Endothelial cell (in vitro differentiated cells): Measurements from ENCODE around the gene ZNF763. TPM values are rescaled to one million over a fixed set of nuclear protein-coding genes. Genes with fewer than 3 reads are reported as not detected.

Experiments used
- DNase-seq: peaks from one replicate; pipeline ENCODE4 v3.0.0; 2021; ENCODE audit warnings: low spot score
- H3K27ac Mint-ChIP-seq: one replicate; pipeline ENCODE4 v1.8.0; 2021; ENCODE audit warnings: mixed read lengths, inconsistent platforms; ENCODE audit not compliant: unreplicated experiment
- H3K27me3 Mint-ChIP-seq: one replicate; pipeline ENCODE4 v1.8.0; 2021; ENCODE audit warnings: mild to moderate bottlenecking, moderate library complexity, mixed read lengths, inconsistent platforms; ENCODE audit not compliant: unreplicated experiment
- H3K36me3 Mint-ChIP-seq: one replicate; pipeline ENCODE4 v1.8.0; 2021; ENCODE audit warnings: mild to moderate bottlenecking, low read depth, mixed read lengths, inconsistent platforms; ENCODE audit not compliant: unreplicated experiment
- H3K4me1 Mint-ChIP-seq: one replicate; pipeline ENCODE4 v1.8.0; 2021; ENCODE audit warnings: mild to moderate bottlenecking, mixed read lengths, inconsistent platforms; ENCODE audit not compliant: unreplicated experiment
- H3K4me3 Mint-ChIP-seq: one replicate; pipeline ENCODE4 v1.8.0; 2021; ENCODE audit warnings: mild to moderate bottlenecking, mixed read lengths, inconsistent platforms; ENCODE audit not compliant: unreplicated experiment
- H3K9me3 Mint-ChIP-seq: one replicate; pipeline ENCODE4 v1.8.0; 2021; ENCODE audit warnings: mixed read lengths, inconsistent platforms; ENCODE audit not compliant: unreplicated experiment
- CTCF ChIP-seq: fragments of 200-600 bp; sonication (generic); IDR thresholded peaks from one replicate; pipeline ENCODE4 v1.5.0; 2021; ENCODE audit warnings: antibody characterized with exemption; ENCODE audit not compliant: unreplicated experiment
- total RNA-seq: library from RNA; stranded (reverse); fragmentation: NEBNext Ultra II Directional; extraction: Animal tissue kit (Norgen Biotek cat#: 25700); gene quantifications from one replicate; pipeline ENCODE4 v1.2.1, GENCODE V29; 2021; ENCODE audit not compliant: unreplicated experiment

ZNF763 gene
- total RNA-seq, 1 donor from 2014 or later = not detected

- H3K9me3 Mint-ChIP-seq = peaks cover 59% of the 10 kb centered on the region
- no peak overlapping the region for H3K27ac Mint-ChIP-seq
- H3K4me1 Mint-ChIP-seq = no peaks in the 10 kb centered on the region
- TF ChIP-seq CTCF = no peak
- peaks cover 2% of the 10 kb centered on the region for H3K27me3 Mint-ChIP-seq
- no peak for DNase-seq
- peak overlapping the region; percentile 29 for H3K4me3 Mint-ChIP-seq
- peaks cover 24% of the 10 kb centered on the region for H3K36me3 Mint-ChIP-seq
Measured at GRCh38 chr19:11963566-11964355, 1.1 kb upstream of the ZNF763 start.

- H3K9me3 Mint-ChIP-seq = peaks cover 61% of the 10 kb centered on the region
- H3K27me3 Mint-ChIP-seq = peaks cover 2% of the 10 kb centered on the region
- no peak overlapping the region for H3K27ac Mint-ChIP-seq
- peaks cover 24% of the 10 kb centered on the region for H3K36me3 Mint-ChIP-seq
- no peaks in the 10 kb centered on the region for H3K4me1 Mint-ChIP-seq
- TF ChIP-seq CTCF = no peak
- DNase-seq = no peak
- H3K4me3 Mint-ChIP-seq = no peak overlapping the region
Measured at GRCh38 chr19:11964496-11964857, 363 bp upstream of the ZNF763 start.

GRCh38 chr19:11970174-11970573 is 5.3 kb downstream of the ZNF763 start:
- Mint-ChIP-seq H3K4me3 (no peak overlapping the region), H3K36me3 (peaks cover 11% of the 10 kb centered on the region), H3K27me3 (no peaks in the 10 kb centered on the region), H3K4me1 (no peaks in the 10 kb centered on the region), H3K9me3 (peaks cover 32% of the 10 kb centered on the region), H3K27ac (no peak overlapping the region)
- no peak for DNase-seq
- no peak for TF ChIP-seq CTCF

- Mint-ChIP-seq H3K36me3 (peaks cover 5% of the 10 kb centered on the region), H3K27me3 (peaks cover 2% of the 10 kb centered on the region), H3K4me3 (no peak overlapping the region), H3K27ac (no peak overlapping the region), H3K4me1 (no peaks in the 10 kb centered on the region), H3K9me3 (peaks cover 33% of the 10 kb centered on the region)
- DNase-seq = no peak
- no peak for TF ChIP-seq CTCF
Measured at GRCh38 chr19:11971041-11971440, 6.2 kb downstream of the ZNF763 start.

- Mint-ChIP-seq H3K27ac (no peak overlapping the region), H3K36me3 (no peaks in the 10 kb centered on the region), H3K27me3 (peaks cover 2% of the 10 kb centered on the region), H3K9me3 (peaks cover 31% of the 10 kb centered on the region), H3K4me3 (no peak overlapping the region), H3K4me1 (no peaks in the 10 kb centered on the region)
- no peak for TF ChIP-seq CTCF
- no peak for DNase-seq
Measured at GRCh38 chr19:11973019-11973810, 8.4 kb downstream of the ZNF763 start.
